PFSK-1 (cell line): Measurements from ENCODE around the gene NR1H4.

Experiments
- REST ChIP-seq, 2 experiments: IDR thresholded peaks; 2 replicates each; pipeline versions ENCODE4 v1.6.1 to v1.8.0; 2011 to 2012; ENCODE audit warnings: low read depth in 2 of 2, low read length in 2 of 2, control low read depth in 1 of 2, inconsistent platforms in 1 of 2, mild to moderate bottlenecking in 1 of 2, moderate library complexity in 1 of 2; ENCODE audit not compliant: insufficient read depth in 1 of 2
- TAF1 ChIP-seq: IDR thresholded peaks from 2 replicates; pipeline ENCODE4 v1.6.1; 2012; ENCODE audit warnings: low read length, control low read depth, borderline replicate concordance; ENCODE audit not compliant: insufficient read depth

DNA sequence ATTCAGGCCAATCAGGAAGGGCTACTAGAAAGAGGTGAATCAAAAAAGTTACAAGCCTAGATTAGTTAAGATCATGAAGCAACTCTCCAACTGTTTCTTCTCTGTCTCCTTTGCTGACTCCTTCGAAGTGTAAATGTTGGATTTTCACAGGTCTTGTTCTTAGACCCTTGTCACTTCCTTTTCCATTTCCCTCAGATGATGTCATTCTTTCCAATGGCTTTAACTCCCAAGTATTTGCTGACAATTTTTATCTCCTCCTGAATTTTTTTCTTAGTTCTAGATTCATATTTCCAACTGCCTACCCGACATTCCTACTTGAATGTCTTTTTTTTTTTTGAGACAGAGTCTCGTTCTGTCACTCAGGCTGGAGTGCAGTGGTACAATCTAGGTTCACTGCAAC is 110.6 kb downstream of the NR1H4 start:
- TF ChIP-seq REST (IDR thresholded peaks at IDR 0.05; ENCODE audit: insufficient read depth in 1 of 2, low read depth in 2 of 2, low read length in 2 of 2): no peak
- no peak for TF ChIP-seq TAF1
